LNCaP clone FGC (cell line): ENCODE measurements around the gene PDZD11.

Experiments used
- DNase-seq: peaks from one replicate; pipeline ENCODE4 v3.0.0-alpha.2; 2011; ENCODE audit warnings: low read depth
- H3K4me3 ChIP-seq: 2 replicates; pipeline ENCODE4 v1.5.1; 2011; ENCODE audit warnings: mild to moderate bottlenecking, low read depth, low read length, control low read depth
- CTCF ChIP-seq: IDR thresholded peaks from 2 replicates; pipeline ENCODE4 v1.5.1; 2012; ENCODE audit warnings: mild to moderate bottlenecking; ENCODE audit not compliant: control insufficient read depth, insufficient read depth; ENCODE audit errors: extremely low read depth

Gene PDZD11

GRCh38 chrX:70322784-70323183, 33.1 kb upstream of the PDZD11 start:
- TF ChIP-seq CTCF = no peak
- DNase-seq = no peak
- no peak overlapping the region for H3K4me3 ChIP-seq

- no peak overlapping the region for H3K4me3 ChIP-seq
- DNase-seq = no peak
- TF ChIP-seq CTCF = no peak
Observed at GRCh38 chrX:70313503-70313902, 23.8 kb upstream of the PDZD11 start.

- H3K4me3 ChIP-seq = no peak overlapping the region
- DNase-seq = no peak
- TF ChIP-seq CTCF = no peak
Observed at GRCh38 chrX:70301716-70302115, 12.0 kb upstream of the PDZD11 start.

GRCh38 chrX:70293621-70294020, 3.9 kb upstream of the PDZD11 start:
- no peak for DNase-seq
- H3K4me3 ChIP-seq = no peak overlapping the region
- no peak for TF ChIP-seq CTCF

GRCh38 chrX:70292788-70293187, 3.1 kb upstream of the PDZD11 start:
- DNase-seq = no peak
- no peak for TF ChIP-seq CTCF
- no peak overlapping the region for H3K4me3 ChIP-seq

GRCh38 chrX:70289168-70289792, 447 bp downstream of the PDZD11 start:
- TF ChIP-seq CTCF = no peak
- DNase-seq = no peak
- H3K4me3 ChIP-seq = peak overlapping the region; percentile 79

GRCh38 chrX:70281951-70282350, 7.8 kb downstream of the PDZD11 start, which contains the start of gene RAB41:
TSS of gene RAB41 (plus strand) at chrX:70282172. CDS start at chrX:70282218, 46 bp downstream.
- no peak for DNase-seq
- no peak for TF ChIP-seq CTCF
- H3K4me3 ChIP-seq = no peak within 1 kb of the TSS
